Psoas muscle (tissue), 8 donors: ENCODE data around the gene PTGER3. TPM values are rescaled to one million over a fixed set of nuclear protein-coding genes. Genes with fewer than 3 reads are reported as not detected.

ENCODE experiments used
- ATAC-seq, 4 donors: fragments of 200-7000 bp; cut with Tn5 transposase; one replicate each; pipeline ENCODE4 v1.9.1; 2020; ENCODE audit warnings: moderate library complexity in 3 of 4, mild to moderate bottlenecking in 2 of 4
- DNase-seq, 2 donors: peaks; one replicate each; pipeline ENCODE4 v3.0.0-alpha.2; 2020
- H3K27ac ChIP-seq: fragments of 200-600 bp; one replicate; pipeline ENCODE4 v1.8.0; 2022
- H3K27me3 ChIP-seq, 3 donors: fragments of 200-600 bp in 1 of 3; one replicate each; pipeline versions ENCODE4 v1.6.1 to v1.8.0; 2013 to 2022; ENCODE audit warnings: low read length in 2 of 3, mild to moderate bottlenecking in 2 of 3, moderate library complexity in 1 of 3; ENCODE audit not compliant: insufficient read depth in 3 of 3
- H3K36me3 ChIP-seq, 2 donors: fragments of 200-600 bp in 1 of 2; one replicate each; pipeline versions ENCODE4 v1.6.1 to v1.8.0; 2013 to 2022; ENCODE audit warnings: low read depth in 1 of 2, mild to moderate bottlenecking in 1 of 2, moderate library complexity in 1 of 2; ENCODE audit not compliant: insufficient read depth in 1 of 2
- H3K4me1 ChIP-seq: fragments of 200-600 bp; one replicate; pipeline ENCODE4 v1.8.0; 2022
- H3K4me3 ChIP-seq: fragments of 200-600 bp; one replicate; pipeline ENCODE4 v1.8.0; 2022; ENCODE audit warnings: mild to moderate bottlenecking
- H3K9me3 ChIP-seq: fragments of 200-600 bp; one replicate; pipeline ENCODE4 v1.8.0; 2022
- CTCF ChIP-seq: fragments of 200-600 bp; IDR thresholded peaks from one replicate; pipeline ENCODE4 v1.8.0; 2022; ENCODE audit warnings: antibody characterized with exemption
- WGBS, 3 donors: extraction: QIAGEN DNeasy Blood & Tissue Kit; methylation state at CpG; one replicate each; pipeline versions ENCODE4 v1.1.6 to v1.1.7; 2013; 5-methylcytosine and 5-hydroxymethylcytosine counted together
- intact Hi-C, 2 donors: fragments of 100-400 bp; cut with DNase I; formaldehyde crosslinking; loops; one replicate each; pipeline versions ENCODE4 v1.11.0 to v1.14.2; 2022
- polyA plus RNA-seq, 3 donors: library from polyadenylated mRNA; stranded (reverse); fragments of 200-250 nt; gene quantifications; one replicate each; pipeline ENCODE4 v1.2.3, GENCODE V29; 2013
- total RNA-seq, 4 donors: library from RNA; stranded (reverse); fragmentation: NEBNext Ultra II Directional in 2 of 4; extraction: Animal tissue kit (Norgen Biotek cat#: 25700) in 2 of 4; gene quantifications; one replicate each; pipeline versions ENCODE4 v1.2.1 to v1.2.4, GENCODE V29; 2021 to 2023
- donor health status: healthy with polysubstance abuse.
- donor health status: DM: no; HTN: no; CAD: no; lungs with moderate emphysema.
- donor health status: Bipolar disorder and iron deficiency.
- donor health status: healthy.
- donor health status: DM: yes; HTN: yes; CAD: no.
- donor health status: DM: no; HTN: no; CAD: no.
- donor health status: DM: no; HTN: no; CAD: no.
- donor health status: DM: yes; HTN: yes; CAD: no.

PTGER3 gene
- total and polyA plus RNA-seq, 7 donors = 0.24 to 0.79 (median 0.46) TPM

DNA sequence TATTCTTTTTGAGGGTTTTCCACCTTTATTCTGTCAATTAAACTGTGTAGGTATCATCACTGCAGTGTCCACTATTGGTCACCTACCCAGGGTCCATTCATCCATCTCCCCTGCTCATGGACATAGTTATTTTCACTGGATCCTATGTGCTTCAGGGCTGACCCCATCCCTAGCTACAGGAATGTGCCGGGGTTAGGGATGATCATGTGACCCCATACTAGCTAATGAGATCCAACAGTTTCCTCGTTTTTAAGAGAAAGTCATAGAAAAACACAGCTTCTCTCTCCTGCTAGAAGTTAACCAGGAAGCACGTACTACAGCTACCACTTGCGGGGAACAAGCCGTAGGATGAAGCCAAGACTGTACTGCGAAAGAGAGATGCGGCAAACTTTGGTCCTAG is 19.6 kb downstream of the PTGER3 start:
- no peak for TF ChIP-seq CTCF
- H3K4me1 ChIP-seq = no peaks in the 10 kb centered on the region
- H3K27ac ChIP-seq = no peak overlapping the region
- 83 to 84% (median 83%) methylated on average over 7 of the region's 7 CpGs for WGBS, 3 donors
- no peaks in the 10 kb centered on the region for H3K9me3 ChIP-seq
- H3K4me3 ChIP-seq = no peak overlapping the region
- intact Hi-C loops = no loop called here
- H3K36me3 ChIP-seq = no peaks in the 10 kb centered on the region
- ATAC-seq = no peak
- DNase-seq = no peak
- H3K27me3 ChIP-seq = peaks cover 0 to 6% (median 0%) of the 10 kb centered on the region in 3 donors

DNA sequence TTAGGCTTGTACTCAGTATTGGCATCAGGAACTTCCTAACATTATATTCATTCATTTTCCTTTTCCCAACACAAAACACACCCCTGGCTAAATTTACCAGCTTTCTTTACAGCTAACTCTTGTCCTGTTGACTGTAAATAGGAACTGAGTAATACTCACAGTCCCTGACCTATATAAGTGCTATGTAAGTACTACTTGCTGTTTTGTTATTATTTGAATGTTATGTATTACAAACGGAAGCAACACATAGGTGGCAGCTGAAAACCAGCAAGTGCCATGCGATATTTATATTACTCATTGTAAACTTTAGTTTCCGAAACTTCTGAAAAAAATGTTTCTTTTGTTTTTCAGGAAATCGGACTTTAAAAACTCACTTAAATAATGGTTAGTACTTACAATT is 21.5 kb downstream of the PTGER3 start:
- no peaks in the 10 kb centered on the region for H3K27me3 ChIP-seq
- DNase-seq = no peak
- H3K9me3 ChIP-seq = no peaks in the 10 kb centered on the region
- H3K36me3 ChIP-seq = no peaks in the 10 kb centered on the region
- WGBS, 3 donors = 86 to 91% (median 88%) methylated on average over 4 of the region's 4 CpGs
- intact Hi-C loops = no loop called here
- no peak for TF ChIP-seq CTCF
- H3K27ac ChIP-seq = no peak overlapping the region
- ATAC-seq = no peak
- no peaks in the 10 kb centered on the region for H3K4me1 ChIP-seq
- H3K4me3 ChIP-seq = no peak overlapping the region

DNA sequence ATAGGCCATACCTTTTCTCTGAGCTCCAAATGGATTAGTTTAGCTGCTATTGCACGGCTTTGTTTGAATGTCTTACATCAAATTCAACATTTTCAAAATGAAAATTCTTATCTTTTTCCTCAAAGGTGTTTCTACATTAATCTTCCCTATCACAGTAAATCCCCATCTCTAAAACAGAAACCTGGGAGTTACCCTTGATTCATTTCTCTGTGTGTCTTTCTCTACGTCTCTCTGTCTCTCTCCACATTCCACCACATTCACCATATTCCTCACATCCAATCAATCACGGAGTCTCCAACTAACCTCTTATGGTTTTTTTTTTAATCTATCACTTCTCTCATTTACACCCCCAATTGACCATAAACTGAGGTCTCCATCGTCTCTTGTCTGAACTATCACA is 24.1 kb downstream of the PTGER3 start:
- Histone ChIP-seq H3K9me3 (no peaks in the 10 kb centered on the region), H3K36me3 (no peaks in the 10 kb centered on the region), H3K27me3 (no peaks in the 10 kb centered on the region), H3K4me3 (no peak overlapping the region), H3K4me1 (no peaks in the 10 kb centered on the region), H3K27ac (no peak overlapping the region)
- 72 to 84% (median 79%) methylated on average over 4 of the region's 4 CpGs for WGBS, 3 donors
- intact Hi-C loops = no loop called here
- DNase-seq (no peak), ATAC-seq (no peak)
- no peak for TF ChIP-seq CTCF

- no peak for DNase-seq
- H3K27ac ChIP-seq = no peak overlapping the region
- no peaks in the 10 kb centered on the region for H3K4me1 ChIP-seq
- no peaks in the 10 kb centered on the region for H3K9me3 ChIP-seq
- no peaks in the 10 kb centered on the region for H3K27me3 ChIP-seq
- intact Hi-C loops = no loop called here
- H3K36me3 ChIP-seq = no peaks in the 10 kb centered on the region
- no peak for TF ChIP-seq CTCF
- no peak overlapping the region for H3K4me3 ChIP-seq
- no peak for ATAC-seq
- WGBS, 3 donors = 49 to 56% (median 54%) methylated on average over 7 of the region's 7 CpGs
Observed at GRCh38 chr1:71019233-71019969, 28.2 kb downstream of the PTGER3 start.

GRCh38 chr1:71018791-71019190 is 28.8 kb downstream of the PTGER3 start:
- ATAC-seq (no peak), DNase-seq (no peak)
- TF ChIP-seq CTCF = no peak
- no peaks in the 10 kb centered on the region for H3K9me3 ChIP-seq
- no peak overlapping the region for H3K4me3 ChIP-seq
- no peak overlapping the region for H3K27ac ChIP-seq
- no peaks in the 10 kb centered on the region for H3K36me3 ChIP-seq
- intact Hi-C loops = no loop called here
- no peaks in the 10 kb centered on the region for H3K4me1 ChIP-seq
- H3K27me3 ChIP-seq = no peaks in the 10 kb centered on the region
